Measurements from ENCODE around the gene APP. TPM values are rescaled to one million over a fixed set of nuclear protein-coding genes. Genes with fewer than 3 reads are reported as not detected.

APP gene
- total RNA-seq, 1 experiment from 2014 or later = 224 TPM

- no peak for DNase-seq
- POLR2A ChIA-PET (ENCODE audit: unreplicated experiment) = no interaction called here
- H3K9me2 ChIP-seq (ENCODE audit: insufficient read depth) = no peaks in the 10 kb centered on the region
- H3K9me3 ChIP-seq (ENCODE audit: insufficient read depth, low read depth) = no peaks in the 10 kb centered on the region
- no TSS peak for BruUV-seq (replicated peaks)
- H3K79me2 ChIP-seq (ENCODE audit: low read depth) = no peaks in the 10 kb centered on the region
- H3K4me2 ChIP-seq = no peak overlapping the region
- no peaks in the 10 kb centered on the region for H3K36me3 ChIP-seq (ENCODE audit: low read depth)
- no peaks in the 10 kb centered on the region for H3K27me3 ChIP-seq (ENCODE audit: insufficient read depth, low read depth)
- no peaks in the 10 kb centered on the region for H4K20me1 ChIP-seq (ENCODE audit: insufficient read depth)
- intact Hi-C loops (cut with micrococcal nuclease; ENCODE audit: unreplicated experiment) = no loop called here
- H3F3A ChIP-seq (ENCODE audit: insufficient read depth, low read depth) = no peaks in the 10 kb centered on the region
- CTCF ChIA-PET = no interaction called here
- H3K4me3 ChIP-seq = no peak overlapping the region
- no peak overlapping the region for H3K27ac ChIP-seq
- H3K4me1 ChIP-seq (replicated peaks; ENCODE audit: insufficient read depth) = no peaks in the 10 kb centered on the region
- no peak for TF ChIP-seq EZH2 (IDR thresholded peaks at IDR 0.05; ENCODE audit: low read depth)
- TF ChIP-seq, protein P1, sequence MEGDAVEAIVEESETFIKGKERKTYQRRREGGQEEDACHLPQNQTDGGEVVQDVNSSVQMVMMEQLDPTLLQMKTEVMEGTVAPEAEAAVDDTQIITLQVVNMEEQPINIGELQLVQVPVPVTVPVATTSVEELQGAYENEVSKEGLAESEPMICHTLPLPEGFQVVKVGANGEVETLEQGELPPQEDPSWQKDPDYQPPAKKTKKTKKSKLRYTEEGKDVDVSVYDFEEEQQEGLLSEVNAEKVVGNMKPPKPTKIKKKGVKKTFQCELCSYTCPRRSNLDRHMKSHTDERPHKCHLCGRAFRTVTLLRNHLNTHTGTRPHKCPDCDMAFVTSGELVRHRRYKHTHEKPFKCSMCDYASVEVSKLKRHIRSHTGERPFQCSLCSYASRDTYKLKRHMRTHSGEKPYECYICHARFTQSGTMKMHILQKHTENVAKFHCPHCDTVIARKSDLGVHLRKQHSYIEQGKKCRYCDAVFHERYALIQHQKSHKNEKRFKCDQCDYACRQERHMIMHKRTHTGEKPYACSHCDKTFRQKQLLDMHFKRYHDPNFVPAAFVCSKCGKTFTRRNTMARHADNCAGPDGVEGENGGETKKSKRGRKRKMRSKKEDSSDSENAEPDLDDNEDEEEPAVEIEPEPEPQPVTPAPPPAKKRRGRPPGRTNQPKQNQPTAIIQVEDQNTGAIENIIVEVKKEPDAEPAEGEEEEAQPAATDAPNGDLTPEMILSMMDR (conservative IDR thresholded peaks at IDR 0.05) = no peak
- H2AFZ ChIP-seq = no peak overlapping the region
Measured at GRCh38 chr21:26188422-26188821, 17.9 kb upstream of the APP start.

DNA sequence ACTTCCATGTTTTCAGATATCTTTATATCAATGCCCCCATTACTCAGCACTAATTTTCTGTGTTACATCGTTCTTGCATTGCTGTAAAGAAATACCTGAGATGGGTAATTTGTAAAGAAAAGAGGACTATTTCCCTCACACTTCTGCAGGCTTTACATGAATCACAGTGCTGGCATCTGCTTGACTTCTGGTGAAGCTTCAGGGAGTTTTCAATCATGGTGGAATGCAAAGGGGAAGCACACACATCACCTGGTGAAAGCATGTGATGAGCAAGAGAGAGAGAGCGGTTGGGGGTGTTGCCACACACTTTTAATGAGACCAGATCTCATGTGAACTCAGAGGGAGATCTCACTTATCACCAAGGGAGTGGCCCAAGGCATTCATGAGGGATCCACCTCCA, 14.9 kb upstream of the APP start:
- Histone ChIP-seq H3F3A (ENCODE audit: insufficient read depth, low read depth) (no peaks in the 10 kb centered on the region), H3K79me2 (ENCODE audit: low read depth) (no peaks in the 10 kb centered on the region), H3K36me3 (ENCODE audit: low read depth) (no peaks in the 10 kb centered on the region), H3K4me3 (no peak overlapping the region), H3K4me1 (replicated peaks; ENCODE audit: insufficient read depth) (no peaks in the 10 kb centered on the region), H3K9me3 (ENCODE audit: insufficient read depth, low read depth) (no peaks in the 10 kb centered on the region), H4K20me1 (ENCODE audit: insufficient read depth) (no peaks in the 10 kb centered on the region), H2AFZ (no peak overlapping the region), H3K9me2 (ENCODE audit: insufficient read depth) (no peaks in the 10 kb centered on the region), H3K27ac (no peak overlapping the region), H3K4me2 (no peak overlapping the region), H3K27me3 (ENCODE audit: insufficient read depth, low read depth) (no peaks in the 10 kb centered on the region)
- DNase-seq = no peak
- POLR2A ChIA-PET (ENCODE audit: unreplicated experiment) = no interaction called here
- intact Hi-C loops (cut with micrococcal nuclease; ENCODE audit: unreplicated experiment) = no loop called here
- CTCF ChIA-PET = no interaction called here
- BruUV-seq (replicated peaks) = no TSS peak
- TF ChIP-seq, protein P1 (conservative IDR thresholded peaks at IDR 0.05) = no peak
- TF ChIP-seq EZH2 (IDR thresholded peaks at IDR 0.05; ENCODE audit: low read depth) = no peak

- TF ChIP-seq, protein P1 (conservative IDR thresholded peaks at IDR 0.05) = no peak
- TF ChIP-seq EZH2 (IDR thresholded peaks at IDR 0.05; ENCODE audit: low read depth) = no peak
- intact Hi-C loops (cut with micrococcal nuclease; ENCODE audit: unreplicated experiment) = no loop called here
- H3K27ac ChIP-seq = no peak overlapping the region
- POLR2A ChIA-PET (ENCODE audit: unreplicated experiment) = no interaction called here
- no peaks in the 10 kb centered on the region for H3K27me3 ChIP-seq (ENCODE audit: insufficient read depth, low read depth)
- no peaks in the 10 kb centered on the region for H3K4me1 ChIP-seq (replicated peaks; ENCODE audit: insufficient read depth)
- no peak for DNase-seq
- H3K4me2 ChIP-seq = no peak overlapping the region
- H3K9me2 ChIP-seq (ENCODE audit: insufficient read depth) = no peaks in the 10 kb centered on the region
- no peaks in the 10 kb centered on the region for H3K9me3 ChIP-seq (ENCODE audit: insufficient read depth, low read depth)
- H2AFZ ChIP-seq = no peak overlapping the region
- no TSS peak for BruUV-seq (replicated peaks)
- H3K4me3 ChIP-seq = no peak overlapping the region
- H3K36me3 ChIP-seq (ENCODE audit: low read depth) = no peaks in the 10 kb centered on the region
- CTCF ChIA-PET = no interaction called here
- no peaks in the 10 kb centered on the region for H3F3A ChIP-seq (ENCODE audit: insufficient read depth, low read depth)
- H4K20me1 ChIP-seq (ENCODE audit: insufficient read depth) = no peaks in the 10 kb centered on the region
- H3K79me2 ChIP-seq (ENCODE audit: low read depth) = no peaks in the 10 kb centered on the region
Measured at GRCh38 chr21:26185021-26185420, 14.5 kb upstream of the APP start.

All from PC-9 (cell line).